Activated CD4-positive, alpha-beta T cell treated with anti-CD3 and anti-CD28 coated beads for 48 hours (primary cell): ENCODE measurements around the gene L3MBTL3.

Experiments
- DNase-seq: peaks from one replicate; pipeline ENCODE4 v3.0.0-alpha.2; 2020

Gene L3MBTL3

DNA sequence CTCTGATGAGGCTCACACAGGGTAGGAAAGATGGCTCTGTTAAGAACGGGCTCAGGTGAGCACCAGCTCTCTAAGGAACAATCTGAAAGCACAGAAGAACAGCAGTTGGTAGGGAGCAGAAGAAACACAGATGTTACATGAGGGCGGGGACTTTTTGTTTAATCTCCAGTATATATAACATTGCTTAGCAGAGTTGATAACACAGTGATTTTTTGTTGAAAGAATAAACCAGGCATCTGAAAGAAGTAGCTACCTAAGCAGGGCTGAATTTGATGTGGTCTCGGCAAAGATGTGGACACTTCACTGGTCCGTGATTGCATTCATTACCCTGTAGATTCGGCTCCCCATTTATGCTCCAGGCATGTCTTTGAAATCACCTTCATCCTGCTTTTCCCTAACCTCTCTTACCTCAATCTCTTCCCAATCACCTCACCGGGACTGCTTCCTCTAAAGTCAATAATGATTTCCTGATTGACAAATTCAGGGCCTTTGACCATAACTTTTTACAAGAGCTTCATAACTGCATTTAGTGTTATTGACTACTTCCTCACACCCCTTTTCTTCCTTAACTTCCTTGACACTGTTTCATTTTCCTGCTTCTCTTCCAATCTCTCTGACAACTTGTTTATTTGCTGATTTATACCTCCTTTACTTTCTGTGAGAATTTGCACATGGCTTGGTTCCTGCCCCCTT is 170.0 kb downstream of the L3MBTL3 start:
- DNase-seq = no peak

- DNase-seq = no peak
Measured at GRCh38 chr6:130189531-130190397, 171.4 kb downstream of the L3MBTL3 start.
